Kidney (tissue), 14 donors: ENCODE results near the gene HSPG2. TPM values are rescaled to one million over a fixed set of nuclear protein-coding genes. Genes with fewer than 3 reads are reported as not detected.

Experiments used
- DNase-seq, 5 donors: peaks; one replicate each; pipeline ENCODE4 v3.0.0-alpha.2; 2013 to 2020
- FAIRE-seq: peaks from 2 replicates; lab custom pipeline; 2012; peaks lifted over from hg19 to GRCh38; lab: Jason Lieb, UNC
- H3K27ac ChIP-seq, 2 donors: one replicate each; pipeline ENCODE4 v1.7.0; 2013; ENCODE audit warnings: low read depth in 2 of 2, low read length in 2 of 2, inconsistent platforms in 1 of 2
- H3K27me3 ChIP-seq: one replicate; pipeline ENCODE4 v1.7.1; 2013; ENCODE audit warnings: low read length, inconsistent platforms; ENCODE audit not compliant: control insufficient read depth, insufficient read depth
- H3K36me3 ChIP-seq, 3 donors: one replicate each; pipeline versions ENCODE4 v1.7.0 to v1.7.1; 2013; ENCODE audit warnings: low read length in 3 of 3, control low read depth in 1 of 3, inconsistent platforms in 1 of 3; ENCODE audit not compliant: insufficient read depth in 3 of 3, control insufficient read depth in 2 of 3
- H3K4me1 ChIP-seq, 3 donors: one replicate each; pipeline versions ENCODE4 v1.7.0 to v1.7.1; 2013; ENCODE audit warnings: low read length in 3 of 3, inconsistent platforms in 1 of 3, low read depth in 1 of 3; ENCODE audit not compliant: control insufficient read depth in 2 of 3, insufficient read depth in 2 of 3
- H3K4me3 ChIP-seq, 3 donors: one replicate each; pipeline versions ENCODE4 v1.7.0 to v1.8.1; 2013; ENCODE audit warnings: low read length in 3 of 3, control low read depth in 1 of 3, inconsistent platforms in 1 of 3
- H3K9ac ChIP-seq, 3 donors: one replicate each; pipeline versions ENCODE4 v1.7.0 to v1.7.1; 2013; ENCODE audit warnings: low read length in 3 of 3, control low read depth in 1 of 3, inconsistent platforms in 1 of 3
- H3K9me3 ChIP-seq, 3 donors: one replicate each; pipeline versions ENCODE4 v1.7.0 to v1.7.1; 2013; ENCODE audit warnings: low read length in 3 of 3, control low read depth in 1 of 3, inconsistent platforms in 1 of 3; ENCODE audit not compliant: control insufficient read depth in 2 of 3, insufficient read depth in 1 of 3
- CTCF ChIP-seq: IDR thresholded peaks from 3 replicates; pipeline ENCODE4 v1.5.1; 2012; ENCODE audit warnings: mild to moderate bottlenecking, moderate library complexity, borderline replicate concordance; ENCODE audit not compliant: insufficient read depth; ENCODE audit errors: extremely low read depth
- intact Hi-C: fragments of 100-400 bp; cut with DNase I; formaldehyde crosslinking; loops from one replicate; pipeline ENCODE4 v1.11.1; 2022
- polyA plus RNA-seq: library from polyadenylated mRNA; stranded (reverse); fragments of 350-450 nt; fragmentation: Illumina TruSeq; extraction: RNeasy Lipid Tissue Mini Kit (QIAGEN cat#74804); gene quantifications from one replicate; pipeline ENCODE4 v1.2.3, GENCODE V29; 2014; ENCODE audit warnings: low read depth, low replicate concordance; ENCODE audit not compliant: insufficient read depth
- total RNA-seq: library from RNA; stranded (reverse); fragmentation: NEBNext Ultra II Directional; extraction: Animal tissue kit (Norgen Biotek cat#: 25700); gene quantifications from one replicate; pipeline ENCODE4 v1.2.1, GENCODE V29; 2021
- donor health status: control.
- donor health status: control.
- donor health status: control.
- donor health status: control.
- donor health status: control.
- donor health status: DM: yes; HTN: yes; CAD: no.
- donor health status: Normal renal cell carcinoma (clear cell type).

The HSPG2 gene
- total and polyA plus RNA-seq, 2 donors from 2014 or later, result 60.4 to 510 TPM

- FAIRE-seq, result no peak
Measured at GRCh38 chr1:21936366-21937031, 611 bp downstream of the HSPG2 start.

DNA sequence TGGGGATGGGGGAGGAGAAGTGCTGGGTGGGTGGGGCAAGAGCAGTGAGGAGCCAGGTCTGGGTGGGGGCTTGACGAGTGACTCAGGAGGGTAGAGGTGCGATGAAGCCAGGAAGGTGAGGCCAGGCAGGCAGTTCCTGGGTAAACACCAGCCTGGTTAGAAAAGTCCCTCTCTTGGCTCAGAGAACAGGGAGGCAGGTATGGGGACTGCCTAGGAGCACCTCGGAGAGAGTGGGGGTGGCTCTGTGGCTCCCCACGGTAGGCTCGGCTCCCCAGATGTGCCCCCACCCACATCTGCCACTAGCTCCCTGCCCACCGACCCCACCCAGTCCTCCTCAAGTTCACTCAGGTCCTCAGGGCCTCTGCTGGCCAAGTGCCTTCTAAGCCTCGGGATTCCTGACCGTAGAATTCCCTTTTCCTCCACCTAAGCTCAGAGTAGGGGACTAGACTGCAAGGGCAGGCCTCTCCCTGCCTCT lies 1.2 kb downstream of the HSPG2 start:
- intact Hi-C loops, result no loop called here

More at GRCh38 chr1:21936366-21937031, 611 bp downstream of the HSPG2 start:
- H3K27ac ChIP-seq, result peak overlapping the region; percentile 69 to 84
- intact Hi-C loops, result no loop called here
- DNase-seq, result peak in 3 of 5 donors; percentile 52 to 80 (median 80)
- peak overlapping the region; percentile 59 to 81 (median 72) for H3K4me3 ChIP-seq
- H3K9me3 ChIP-seq, result no peaks in the 10 kb centered on the region
- H3K27me3 ChIP-seq, result no peaks in the 10 kb centered on the region
- peak overlapping the region; percentile 32 to 83 (median 74) for H3K9ac ChIP-seq
- H3K4me1 ChIP-seq, result peaks cover 7 to 40% (median 17%) of the 10 kb centered on the region in 3 donors
- no peaks in the 10 kb centered on the region for H3K36me3 ChIP-seq
- no peak for TF ChIP-seq CTCF

DNA sequence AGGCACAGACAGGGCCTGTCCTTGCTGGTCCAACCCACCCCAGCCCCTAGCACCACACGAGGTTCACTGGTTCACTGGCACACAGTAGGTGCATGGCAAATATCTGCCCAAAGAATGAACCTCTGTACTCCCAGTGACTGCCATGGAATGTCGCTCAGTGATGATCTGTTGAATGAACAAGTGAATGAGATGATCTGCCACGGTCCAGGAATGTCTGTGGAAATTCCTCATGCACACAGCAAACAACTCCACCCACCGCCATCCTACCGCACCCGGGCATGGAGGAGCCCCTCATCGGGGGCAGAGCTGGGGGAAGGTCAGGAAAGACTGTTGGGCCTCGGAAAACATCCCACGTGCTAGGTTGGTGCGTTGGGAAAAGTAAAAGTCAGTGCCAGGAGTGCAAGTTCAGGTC lies 1.7 kb downstream of the HSPG2 start:
- Histone ChIP-seq H3K9ac (peak overlapping the region in 1 of 3 donors; percentile 83), H3K27ac (peak overlapping the region in 1 of 2 donors; percentile 84), H3K9me3 (no peaks in the 10 kb centered on the region), H3K4me1 (peaks cover 7 to 46% (median 23%) of the 10 kb centered on the region in 3 donors), H3K4me3 (peak overlapping the region; percentile 5 to 81 (median 72)), H3K36me3 (no peaks in the 10 kb centered on the region), H3K27me3 (no peaks in the 10 kb centered on the region)
- intact Hi-C loops, result no loop called here
- DNase-seq, result peak in 1 of 5 donors; percentile 54
- TF ChIP-seq CTCF, result no peak
- FAIRE-seq, result no peak

More for the DNA sequence above, 1.2 kb downstream of the HSPG2 start:
- peak overlapping the region; percentile 59 to 81 (median 72) for H3K4me3 ChIP-seq
- no peaks in the 10 kb centered on the region for H3K36me3 ChIP-seq
- no peak for FAIRE-seq
- TF ChIP-seq CTCF, result no peak
- peaks cover 7 to 45% (median 23%) of the 10 kb centered on the region in 3 donors for H3K4me1 ChIP-seq
- peak overlapping the region; percentile 19 to 84 for H3K27ac ChIP-seq
- peak in 2 of 5 donors; percentile 71 to 82 for DNase-seq
- H3K9ac ChIP-seq, result peak overlapping the region; percentile 32 to 83 (median 74)
- no peaks in the 10 kb centered on the region for H3K27me3 ChIP-seq
- H3K9me3 ChIP-seq, result no peaks in the 10 kb centered on the region
